Measurements from ENCODE around the gene PSMD11. TPM values are rescaled to one million over a fixed set of nuclear protein-coding genes. Genes with fewer than 3 reads are reported as not detected.
A peak's percentile ranks its signal among the peaks of the same experiment; 100 is the strongest.

PSMD11 gene
- total RNA-seq, 1 donor from 2014 or later: 58.8 TPM

DNA sequence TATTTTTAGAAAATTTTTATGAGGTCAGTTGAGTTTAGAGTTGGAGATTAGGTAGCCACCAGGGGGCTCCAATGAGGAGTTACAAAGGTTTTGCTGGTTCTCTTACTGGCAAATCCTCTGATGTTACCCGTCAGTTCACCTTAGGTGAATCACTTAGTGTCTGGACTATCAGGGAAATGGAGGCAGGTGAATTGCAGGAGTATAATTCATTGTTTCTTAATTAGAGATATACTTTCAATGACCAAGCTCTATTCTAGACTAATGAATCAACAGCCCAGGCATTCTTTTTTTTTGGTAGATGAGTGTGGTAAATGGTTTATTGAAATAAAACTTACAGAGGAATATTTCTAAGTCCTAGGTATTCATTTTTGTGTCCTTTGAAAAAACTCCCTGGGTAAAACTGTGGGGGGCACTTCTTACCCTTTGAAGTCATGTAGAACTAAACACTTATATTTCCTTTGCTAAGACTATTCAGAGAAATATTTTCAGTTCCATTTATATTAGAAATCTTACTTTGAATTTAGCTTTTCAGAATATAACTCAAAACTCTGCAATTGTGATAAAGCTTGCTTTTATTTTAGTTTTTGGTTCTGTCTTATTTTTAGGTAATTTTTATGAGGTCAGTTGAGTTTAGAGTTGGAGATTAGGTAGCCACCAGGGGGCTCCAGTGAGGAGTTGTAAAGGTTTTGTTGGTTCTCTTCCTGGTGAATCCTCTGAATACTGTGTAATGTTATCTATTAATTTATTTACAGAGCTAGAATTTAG, 17.7 kb downstream of the PSMD11 start:
- intact Hi-C loops (cut with DNase I): no loop called here
- DNase-seq (ENCODE audit: low spot score) (no peak), ATAC-seq (no peak)

DNA sequence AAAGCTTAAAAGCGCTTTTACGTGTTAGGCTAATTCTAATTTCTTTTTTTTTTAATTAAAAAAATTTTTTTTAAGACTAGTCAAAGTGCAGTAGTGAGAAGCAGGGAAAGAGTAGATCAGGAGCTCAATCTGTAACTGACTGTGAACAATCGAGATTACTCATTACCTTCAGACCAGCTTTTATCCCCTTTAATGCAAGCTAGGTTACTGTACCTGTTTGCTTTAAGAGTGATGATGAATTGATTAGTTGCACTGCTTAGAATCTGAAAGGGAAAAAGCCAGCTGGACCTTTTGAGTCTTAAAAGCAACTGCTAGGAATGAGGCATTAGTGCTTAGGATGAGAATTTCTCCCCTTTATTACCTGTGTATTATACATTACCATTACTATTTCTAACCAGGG, 19.0 kb downstream of the PSMD11 start:
- DNase-seq (ENCODE audit: low spot score) (no peak), ATAC-seq (no peak)
- intact Hi-C loops (cut with DNase I): no loop called here

DNA sequence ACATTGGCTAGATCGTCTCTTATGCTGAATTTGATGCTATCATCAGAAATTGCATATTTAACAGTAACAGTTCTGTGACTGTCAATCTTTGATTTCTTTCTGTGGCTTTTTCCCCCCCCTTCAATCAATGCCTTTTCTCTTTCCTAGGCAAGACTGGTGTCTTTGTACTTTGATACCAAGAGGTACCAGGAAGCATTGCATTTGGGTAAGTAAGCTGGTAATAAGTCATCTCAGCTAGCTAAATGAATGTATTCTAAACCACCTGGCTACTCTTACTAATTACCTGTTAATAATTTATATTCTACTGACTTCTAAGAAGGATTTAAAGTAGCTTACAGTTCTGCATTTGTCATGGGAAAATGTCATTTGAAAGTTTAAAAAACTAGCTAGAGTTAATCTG, 20.1 kb downstream of the PSMD11 start:
- ATAC-seq (no peak), DNase-seq (ENCODE audit: low spot score) (no peak)
- intact Hi-C loops (cut with DNase I): no loop called here

DNA sequence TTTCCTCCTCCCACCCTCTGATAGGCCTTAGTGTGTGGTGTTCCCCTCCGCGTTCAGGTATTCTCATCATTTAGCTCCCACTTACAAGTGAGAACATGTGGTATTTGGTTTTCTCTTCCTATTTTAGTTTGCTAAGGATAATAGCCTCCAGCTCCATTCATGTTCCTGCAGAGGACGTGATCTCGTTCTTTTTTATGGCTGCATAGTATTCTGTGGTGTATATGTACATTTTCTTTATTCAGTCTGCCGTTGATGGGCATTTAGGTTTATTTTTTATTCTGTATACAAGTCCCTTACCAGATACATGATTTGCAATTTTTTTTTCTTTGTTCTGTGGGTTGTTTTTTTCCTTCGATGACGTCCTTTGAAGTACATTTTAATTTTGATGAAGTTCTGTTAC, 23.6 kb downstream of the PSMD11 start:
- DNase-seq (ENCODE audit: low spot score) (no peak), ATAC-seq (no peak)
- intact Hi-C loops (cut with DNase I): no loop called here

DNA sequence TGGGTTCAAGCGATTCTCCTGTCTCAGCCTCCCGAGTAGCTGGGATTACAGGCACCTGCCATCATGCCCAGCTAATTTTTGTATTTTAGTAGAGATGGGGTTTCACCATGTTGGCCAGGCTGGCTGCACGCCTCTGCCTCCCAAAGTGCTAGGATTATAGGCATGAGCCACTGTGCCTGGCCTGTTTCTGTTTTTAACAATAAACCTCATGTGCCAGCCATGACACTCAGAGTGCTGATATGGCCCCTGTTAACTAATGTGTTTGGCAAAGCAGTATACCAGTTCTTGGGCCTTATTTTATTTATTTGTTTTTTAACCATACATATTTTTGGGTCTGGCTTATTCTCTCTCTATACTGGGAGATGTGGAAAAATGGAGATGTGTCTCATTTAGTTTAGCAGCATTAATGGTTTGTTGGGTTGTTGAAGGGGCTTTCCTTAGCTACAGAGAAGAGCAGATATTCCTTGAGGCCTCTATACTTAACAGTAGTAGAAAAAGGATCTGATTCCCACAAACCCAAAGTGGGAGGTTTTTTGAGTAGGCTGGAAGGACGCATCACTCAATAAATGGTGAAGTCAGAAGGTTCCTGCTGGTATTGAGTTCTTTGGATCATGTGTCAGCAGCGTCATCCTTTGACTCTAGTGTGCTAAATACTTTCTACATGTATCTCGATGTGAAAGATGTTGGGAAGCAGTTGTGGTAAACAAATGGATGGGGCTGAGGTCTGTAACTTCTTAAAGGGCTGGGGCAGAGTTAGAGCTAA, 26.3 kb downstream of the PSMD11 start:
- DNase-seq (ENCODE audit: low spot score): no peak
- intact Hi-C loops (cut with DNase I): no loop called here
- no peak for ATAC-seq

DNA sequence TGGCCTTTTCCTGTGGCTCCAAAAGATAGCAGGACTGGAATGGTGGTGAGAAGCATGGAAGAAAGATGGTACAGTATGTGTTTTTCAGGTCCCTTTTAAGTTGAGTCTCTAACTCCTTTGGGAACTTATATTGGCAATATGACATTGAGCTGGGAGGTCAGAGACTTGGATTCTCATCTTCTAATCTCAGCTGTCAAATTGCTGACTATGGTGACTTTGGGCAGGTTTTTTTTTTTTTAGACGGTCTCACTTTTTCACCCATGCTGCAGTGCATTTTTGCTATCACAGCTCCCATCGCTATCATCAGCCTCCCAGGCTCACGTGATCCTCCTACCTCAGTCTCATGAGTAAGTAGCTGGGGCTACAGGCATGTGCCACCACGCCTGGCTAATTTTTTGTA, 27.3 kb downstream of the PSMD11 start:
- DNase-seq (ENCODE audit: low spot score) (no peak), ATAC-seq (no peak)
- intact Hi-C loops (cut with DNase I): no loop called here

DNA sequence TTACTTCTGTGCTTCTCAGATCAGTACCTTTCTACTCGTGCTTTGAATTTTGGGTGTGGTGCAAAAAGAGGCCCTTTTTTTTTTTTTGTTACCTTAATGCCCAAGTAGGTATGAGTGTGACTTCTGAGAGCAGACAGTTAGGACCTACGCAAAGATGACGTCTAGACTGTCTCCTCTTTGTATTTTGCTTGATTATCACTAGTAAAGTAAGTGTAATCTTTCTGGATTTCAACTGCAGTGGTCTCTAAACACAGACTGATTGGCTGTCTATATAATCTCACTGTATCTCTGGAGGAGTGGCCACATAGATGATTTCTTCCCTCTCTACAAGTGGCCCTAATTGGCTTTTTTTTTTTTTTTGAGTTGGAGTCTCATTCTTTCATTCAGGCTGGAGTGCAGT, 30.9 kb downstream of the PSMD11 start:
- ATAC-seq (no peak), DNase-seq (ENCODE audit: low spot score) (no peak)
- intact Hi-C loops (cut with DNase I): no loop called here

DNA sequence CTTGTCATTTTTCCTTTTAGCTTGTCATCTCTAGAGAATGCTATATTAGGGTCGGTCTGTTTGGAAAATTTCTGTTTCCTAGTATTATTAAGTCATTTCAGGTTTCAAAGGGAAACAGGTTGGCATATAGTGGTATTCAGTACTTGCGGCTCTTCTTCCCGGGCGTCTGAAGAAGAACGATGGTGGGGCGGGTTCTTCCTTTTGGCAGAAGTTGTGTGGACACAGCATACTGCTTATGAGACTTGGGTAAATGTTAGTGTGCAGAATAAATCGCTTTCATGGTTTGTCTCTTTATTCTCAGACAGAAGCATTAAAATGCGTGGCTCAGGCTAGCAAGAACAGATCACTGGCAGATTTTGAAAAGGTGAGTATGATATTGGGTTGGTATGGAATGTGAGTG, 32.9 kb downstream of the PSMD11 start:
- DNase-seq (ENCODE audit: low spot score) (no peak), ATAC-seq (no peak)
- intact Hi-C loops (cut with DNase I): no loop called here

DNA sequence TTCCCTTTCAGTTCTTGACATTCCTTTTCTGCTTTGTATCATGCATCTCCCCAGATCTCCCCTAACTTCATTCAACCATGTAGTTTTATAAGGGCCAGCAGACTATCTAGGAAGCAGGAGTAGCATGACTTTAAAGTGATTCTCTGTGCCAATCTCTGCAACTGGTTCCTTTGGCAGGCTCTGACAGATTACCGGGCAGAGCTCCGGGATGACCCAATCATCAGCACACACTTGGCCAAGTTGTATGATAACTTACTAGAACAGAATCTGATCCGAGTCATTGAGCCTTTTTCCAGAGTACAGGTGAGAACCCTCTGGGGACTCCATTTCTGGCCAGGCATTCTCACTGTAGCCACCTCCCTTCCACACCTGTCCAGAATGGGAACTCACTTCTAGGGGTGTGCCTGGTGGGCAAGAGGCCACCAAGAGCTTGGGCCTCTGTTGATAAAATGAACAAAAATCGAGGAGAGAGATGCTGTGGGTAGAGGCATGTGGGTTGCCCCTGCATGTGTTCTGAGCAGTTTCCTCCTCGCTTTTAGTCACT, 34.8 kb downstream of the PSMD11 start:
- DNase-seq (ENCODE audit: low spot score) (peak; percentile 23), ATAC-seq (no peak)
- intact Hi-C loops (cut with DNase I): no loop called here

DNA sequence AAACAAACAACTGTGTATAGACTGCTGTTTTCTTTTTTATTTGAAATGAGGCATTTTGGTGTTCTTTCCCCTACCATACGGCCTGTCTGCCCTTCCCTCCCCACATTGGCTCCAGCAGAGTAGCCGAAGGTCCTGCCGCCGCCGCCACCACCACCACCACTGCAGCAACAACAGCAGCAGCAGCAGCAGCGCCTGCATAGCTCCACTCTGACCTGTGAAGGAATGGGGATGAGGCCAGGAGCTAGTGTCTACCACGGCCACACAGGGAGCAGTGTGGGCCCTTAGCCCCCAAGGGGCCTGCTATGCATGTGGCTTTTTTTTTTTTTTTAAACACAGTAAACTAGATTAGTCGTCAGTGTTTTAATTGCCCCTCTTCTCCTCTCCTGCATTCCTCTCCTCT, 36.9 kb downstream of the PSMD11 start:
- DNase-seq (ENCODE audit: low spot score) (peak; percentile 23), ATAC-seq (no peak)
- intact Hi-C loops (cut with DNase I): no loop called here

DNA sequence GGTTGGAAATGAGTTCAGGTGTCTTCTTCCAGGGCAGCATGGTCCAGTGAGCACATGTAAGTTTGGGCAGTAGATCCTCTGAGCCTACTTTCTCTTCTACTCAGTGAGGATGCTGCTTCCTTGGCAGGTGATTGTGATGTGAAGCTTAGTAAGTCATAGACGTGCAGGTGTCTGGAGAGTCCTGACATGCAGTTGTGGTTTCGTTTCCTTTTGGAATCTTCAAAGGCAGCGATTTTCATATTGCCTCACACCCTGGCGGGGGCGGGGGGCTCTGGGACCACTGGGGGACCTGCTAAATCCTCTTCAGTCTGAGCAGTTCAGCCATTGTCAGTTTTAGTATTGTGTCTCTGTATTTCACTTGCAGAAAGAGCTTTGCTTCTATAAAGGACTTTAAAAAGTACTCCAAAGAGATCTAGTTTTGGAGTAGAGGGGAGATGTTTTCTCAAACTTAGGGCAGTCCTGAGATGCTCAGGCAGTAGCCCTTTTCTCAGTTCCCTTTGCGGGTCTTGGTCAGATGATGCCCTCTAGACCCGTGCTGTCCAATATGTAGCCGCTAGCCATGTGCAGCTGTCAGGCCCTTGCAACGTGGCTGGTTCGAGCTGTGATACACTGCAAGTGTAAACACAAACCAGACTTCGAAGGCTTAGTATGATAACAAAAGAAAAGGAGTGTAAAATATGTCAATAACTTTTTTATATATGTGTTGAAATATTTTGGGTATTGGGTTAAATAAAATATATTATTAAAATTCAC, 38.4 kb downstream of the PSMD11 start:
- intact Hi-C loops (cut with DNase I): no loop called here
- peak; percentile 55 for DNase-seq (ENCODE audit: low spot score)
- ATAC-seq: no peak

DNA sequence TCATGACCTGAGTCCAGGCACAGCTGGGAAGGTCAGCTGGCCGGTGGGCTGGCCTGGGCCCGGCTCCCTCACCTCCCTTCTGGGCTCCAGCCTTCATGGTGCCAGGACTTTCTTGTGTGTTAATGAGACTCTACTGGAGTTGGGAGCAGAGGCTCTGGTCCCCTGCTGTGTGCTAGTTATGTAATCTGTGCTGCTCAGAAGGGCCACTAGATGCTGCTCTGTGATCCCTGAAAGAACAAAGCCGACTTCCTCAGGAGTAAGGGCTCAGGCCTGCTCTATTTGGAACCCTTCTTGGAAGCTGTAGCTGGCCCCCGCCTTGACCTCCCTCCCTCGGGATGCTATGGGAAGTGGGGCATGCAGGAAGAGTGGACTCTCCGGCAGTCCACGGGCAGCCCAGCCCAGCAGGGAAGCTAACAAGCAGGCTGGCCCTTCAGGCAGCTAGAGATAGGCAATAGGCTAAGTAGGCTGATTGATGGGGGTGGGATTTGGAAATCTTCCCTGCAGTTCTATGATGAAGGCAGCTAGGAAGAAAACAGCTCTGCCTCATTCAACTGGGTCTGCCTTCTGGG, 39.2 kb downstream of the PSMD11 start:
- ATAC-seq: peak; percentile 93
- intact Hi-C loops (cut with DNase I): no loop called here
- DNase-seq (ENCODE audit: low spot score): peak; percentile 87

DNA sequence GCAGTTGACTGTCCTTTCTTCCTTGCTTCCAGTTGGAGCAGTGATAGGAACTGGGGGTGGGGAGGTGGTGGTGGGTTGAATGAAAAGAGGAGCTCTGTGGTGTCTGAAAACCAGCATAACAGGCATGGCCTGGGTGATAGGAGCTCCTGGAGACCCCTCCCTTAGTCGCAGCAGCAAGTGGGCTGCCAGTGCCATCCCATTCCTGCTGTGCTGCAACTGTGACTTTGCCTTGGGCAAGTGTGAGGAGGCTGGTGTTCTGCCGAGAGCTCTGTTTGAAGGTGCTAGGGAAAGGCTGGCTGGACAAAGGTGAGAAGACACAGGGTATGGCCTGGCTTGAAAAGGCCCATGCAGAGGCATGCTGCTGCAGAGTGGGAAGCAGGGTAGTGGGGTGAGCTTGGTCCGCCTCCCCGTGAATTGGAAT, 39.7 kb downstream of the PSMD11 start:
- ATAC-seq (no peak), DNase-seq (ENCODE audit: low spot score) (peak; percentile 53)
- intact Hi-C loops (cut with DNase I): no loop called here

DNA sequence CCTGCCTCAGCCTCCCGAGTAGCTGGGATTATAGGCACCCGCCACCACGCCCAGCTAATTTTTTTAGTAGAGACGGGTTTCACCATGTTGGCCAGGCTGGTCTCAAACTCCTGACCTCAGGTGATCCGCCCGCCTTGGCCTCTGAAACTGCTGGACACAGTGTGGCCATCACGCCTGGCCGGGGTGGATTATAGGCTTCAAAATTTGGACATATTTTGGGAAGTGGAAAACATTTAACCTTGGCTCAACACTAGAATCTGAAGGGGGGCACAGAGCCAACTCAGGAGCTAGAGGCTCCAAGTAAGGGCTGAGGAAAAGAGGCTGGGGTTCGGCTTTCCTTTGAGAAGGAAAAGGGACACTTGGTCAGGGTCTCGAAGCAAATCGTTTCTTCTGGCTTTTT, 40.3 kb downstream of the PSMD11 start:
- intact Hi-C loops (cut with DNase I): no loop called here
- DNase-seq (ENCODE audit: low spot score) (peak; percentile 50), ATAC-seq (no peak)

DNA sequence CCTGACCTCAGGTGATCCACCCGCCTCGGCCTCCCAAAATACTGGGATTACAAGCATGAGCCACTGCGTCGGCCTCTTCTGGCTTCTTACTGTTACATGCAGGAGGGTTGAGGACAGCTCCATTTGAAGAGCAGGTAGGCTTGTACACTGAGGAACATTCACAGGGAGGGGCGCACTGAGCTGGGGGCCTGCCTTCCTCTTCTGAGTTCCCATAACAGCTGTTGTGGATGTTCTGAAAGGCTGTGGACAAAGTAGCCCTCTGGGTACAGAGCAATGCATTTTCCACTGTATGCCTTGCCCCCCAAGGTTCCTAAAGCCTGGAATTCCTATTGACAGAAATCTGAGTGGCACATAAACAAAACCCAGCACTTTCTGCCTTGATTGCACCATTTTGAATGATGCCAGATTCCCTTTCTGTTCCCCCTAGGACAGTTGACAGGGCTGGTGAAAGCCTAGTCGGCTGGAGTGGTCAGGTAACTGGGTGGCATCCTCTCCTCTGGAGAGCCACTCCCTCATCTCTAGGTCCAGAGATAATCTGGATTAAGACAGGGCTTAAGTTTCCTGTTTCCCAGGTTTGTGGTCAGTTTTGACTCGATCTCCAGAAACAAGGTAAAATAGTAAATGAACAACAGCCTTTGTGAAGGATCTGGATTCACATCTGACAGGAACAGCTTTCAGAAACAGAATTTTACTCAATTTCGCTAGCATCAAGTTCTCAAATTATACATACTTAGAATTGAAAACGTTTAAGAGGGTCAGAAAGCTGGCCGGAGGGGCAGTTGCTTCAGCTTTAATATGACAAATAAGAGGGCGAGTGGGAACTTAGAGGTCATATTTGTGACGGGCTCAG, 41.2 kb downstream of the PSMD11 start:
- DNase-seq (ENCODE audit: low spot score) (peak; percentile 38), ATAC-seq (no peak)
- intact Hi-C loops (cut with DNase I): no loop called here

DNA sequence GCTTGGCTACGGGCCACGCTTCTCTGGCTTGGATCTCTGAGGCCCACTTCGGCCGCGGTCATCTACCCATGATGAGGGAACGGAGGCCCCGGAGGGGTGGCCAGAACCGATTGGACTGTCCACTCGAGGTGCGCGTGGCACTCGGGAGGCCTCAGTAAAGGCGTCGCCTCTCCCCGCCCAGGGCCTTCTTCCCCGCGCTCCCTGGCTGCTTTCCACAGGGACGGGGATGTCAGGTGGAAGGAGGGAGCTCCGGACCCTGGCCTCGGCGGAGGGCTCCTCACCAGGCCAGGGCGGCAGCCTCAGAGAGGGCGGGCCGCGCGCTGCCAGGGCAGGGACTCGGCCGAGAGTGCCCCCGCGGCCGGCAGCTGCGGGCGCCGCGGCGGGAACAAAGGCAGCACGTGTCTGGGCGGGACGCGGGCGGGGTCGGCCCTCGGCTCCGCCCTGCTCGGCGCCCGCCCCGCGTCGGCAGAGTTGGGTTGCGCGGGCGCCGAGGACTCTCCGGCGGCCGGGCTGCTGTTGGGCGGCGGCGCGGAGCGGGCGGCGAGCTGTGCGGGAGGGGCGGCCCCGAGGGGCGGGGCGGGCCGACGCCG, 41.9 kb downstream of the PSMD11 start:
- intact Hi-C loops (cut with DNase I): no loop called here
- peak; percentile 76 for ATAC-seq
- peak; percentile 79 for DNase-seq (ENCODE audit: low spot score)

DNA sequence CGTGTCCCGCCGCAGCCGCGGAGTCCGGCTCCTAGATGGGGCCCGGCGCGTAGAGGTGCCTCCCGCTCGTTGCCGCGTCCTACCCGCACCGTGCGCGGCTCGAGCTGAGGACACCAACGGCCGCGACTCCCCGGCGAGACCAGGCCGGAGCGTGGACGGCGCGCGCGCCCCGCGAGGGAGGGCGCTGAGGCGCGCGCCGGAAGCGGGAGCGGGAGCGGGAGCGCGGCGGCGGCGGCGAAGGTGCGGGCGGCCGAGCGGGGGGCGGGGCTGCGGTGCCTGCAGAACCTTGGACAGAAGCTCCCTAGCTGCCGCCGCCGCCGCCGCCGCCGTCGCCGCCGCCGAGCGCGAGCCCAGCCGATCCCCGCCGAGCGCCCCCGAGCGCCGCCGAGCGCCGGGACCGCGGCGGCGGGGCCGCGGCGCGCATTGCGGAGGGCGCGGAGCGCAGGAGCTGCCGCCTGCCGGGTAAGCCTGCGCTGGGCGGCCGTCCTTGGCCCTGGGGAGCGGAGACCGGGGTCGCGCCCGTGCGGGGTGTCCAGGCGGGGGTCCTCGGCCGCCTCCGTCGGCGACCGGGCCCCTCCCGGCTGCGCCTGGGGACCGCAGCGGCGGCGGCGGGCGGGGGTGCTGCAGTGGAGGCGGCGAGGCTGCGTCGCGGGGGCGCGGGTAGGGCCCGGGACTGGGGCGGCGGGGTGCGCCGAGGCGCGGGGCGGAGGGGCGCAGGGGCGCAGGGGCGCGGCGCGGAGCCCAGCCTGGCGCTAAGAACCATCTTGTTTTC, 42.6 kb downstream of the PSMD11 start, which contains the start of gene CDK5R1:
TSS of gene CDK5R1 (plus strand) at position 293 of the 772 bp plus-strand sequence. CDS start 628 bp downstream, outside the sequence.
- intact Hi-C loops (cut with DNase I): no loop called here
- DNase-seq (ENCODE audit: low spot score) (peak; percentile 77), ATAC-seq (no peak)

All from sciatic nerve (tissue), 2 donors.